Measurements from ENCODE around the gene SLC33A1. TPM values are rescaled to one million over a fixed set of nuclear protein-coding genes. Genes with fewer than 3 reads are reported as not detected.

The SLC33A1 gene
- total RNA-seq, 1 experiment from 2014 or later, result 27.2 TPM

DNA sequence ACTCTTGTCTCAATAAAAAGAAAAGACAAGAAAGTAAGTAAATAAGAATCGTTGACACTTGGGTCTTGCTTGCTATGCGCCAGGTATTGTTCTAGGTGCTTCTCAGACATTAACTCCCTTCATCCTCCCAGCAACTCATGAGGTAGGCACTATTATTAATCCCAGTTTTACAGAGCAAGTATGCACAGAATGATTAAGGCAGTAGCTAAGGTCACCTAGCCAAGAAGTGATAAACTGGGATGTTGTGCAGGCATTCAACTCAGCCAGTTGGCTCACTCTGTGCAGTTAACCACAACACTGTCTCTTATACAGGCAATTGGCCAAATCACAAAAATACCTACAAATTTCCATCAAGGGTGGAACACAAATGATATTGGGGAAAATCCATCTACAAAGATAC lies 46.4 kb downstream of the SLC33A1 start:
- ChIA-PET CTCF (no interaction called here), POLR2A (no interaction called here)
- no peak overlapping the region for H3K4me3 ChIP-seq (ENCODE audit: low read depth in 2 of 2, low read length in 2 of 2)
- in situ Hi-C loops (cut with HindIII; ENCODE audit: low pct_unique_long_range_greater_than_20kb, low sequenced_read_pairs), result no loop called here
- TF ChIP-seq POLR2AphosphoS5 (IDR thresholded peaks at IDR 0.05; ENCODE audit: low read depth, low read length) (no peak), TCF7L2 (IDR thresholded peaks at IDR 0.05; ENCODE audit: low read depth, low read length) (no peak), SIN3A (IDR thresholded peaks at IDR 0.05; ENCODE audit: borderline replicate concordance, insufficient read depth, low read depth, low read length) (no peak), CTCF (IDR thresholded peaks at IDR 0.05) (no peak), REST (IDR thresholded peaks at IDR 0.05; ENCODE audit: insufficient read depth in 1 of 2, low read depth in 2 of 2, low read length in 1 of 2) (no peak)
- no peak for ATAC-seq
- no peaks in the 10 kb centered on the region; the same call in 1 of the 2 replicates for H3K27me3 ChIP-seq (ENCODE audit: control insufficient read depth, insufficient read depth, low read length)
- H3K4me1 ChIP-seq (ENCODE audit: control insufficient read depth, insufficient read depth, low read length), result no peaks in the 10 kb centered on the region
- H3K27ac ChIP-seq (ENCODE audit: low read length), result no peak overlapping the region
- no peak for DNase-seq (ENCODE audit: low read depth, low spot score)
- no TSS peak for BruUV-seq (replicated peaks)
- no peaks in the 10 kb centered on the region for H3K9me3 ChIP-seq (ENCODE audit: control insufficient read depth, insufficient read depth, low read depth, low read length)
- intact Hi-C loops (cut with micrococcal nuclease; ENCODE audit: unreplicated experiment), result loop anchor here (5.0 to 10.0 kb wide), 2 partner anchors 44 to 147 kb away; partner anchors contain the start of gene SLC33A1
- H3K36me3 ChIP-seq (ENCODE audit: control insufficient read depth, insufficient read depth, low read length), result no peaks in the 10 kb centered on the region

GRCh38 chr3:155805802-155806618 lies 48.2 kb downstream of the SLC33A1 start, which contains the start of gene C3orf33:
Gene C3orf33, minus strand, starts transcription at chr3:155806278. Its CDS starts 26 bp downstream, at chr3:155806252.
- DNase-seq (ENCODE audit: low read depth, low spot score), result peak; percentile 39
- intact Hi-C loops (cut with micrococcal nuclease; ENCODE audit: unreplicated experiment) (loop anchor here (5.0 to 10.0 kb wide), 2 partner anchors 46 to 149 kb away; partner anchors contain the start of gene SLC33A1), in situ Hi-C loops (cut with HindIII; ENCODE audit: low pct_unique_long_range_greater_than_20kb, low sequenced_read_pairs) (no loop called here)
- H3K36me3 ChIP-seq (ENCODE audit: control insufficient read depth, insufficient read depth, low read length), result no peaks in the 10 kb centered on the region
- no TSS peak for BruUV-seq (replicated peaks)
- no peaks in the 10 kb centered on the region for H3K4me1 ChIP-seq (ENCODE audit: control insufficient read depth, insufficient read depth, low read length)
- no peaks in the 10 kb centered on the region; the same call in 1 of the 2 replicates for H3K27me3 ChIP-seq (ENCODE audit: control insufficient read depth, insufficient read depth, low read length)
- peak within 1 kb of the TSS; percentile 67 to 86 for H3K4me3 ChIP-seq (ENCODE audit: low read depth in 2 of 2, low read length in 2 of 2)
- peak; percentile 99 for ATAC-seq
- H3K27ac ChIP-seq (ENCODE audit: low read length), result peak within 1 kb of the TSS; percentile 76
- no peaks in the 10 kb centered on the region for H3K9me3 ChIP-seq (ENCODE audit: control insufficient read depth, insufficient read depth, low read depth, low read length)
- ChIA-PET CTCF (interaction anchor here (0.5 to 1.8 kb wide), 20 partner anchors 9 to 1390 kb away, joined by 3 to 12 read pairs (median 6); partner anchors contain the start of genes GMPS and SLC33A1), POLR2A (interaction anchor here (0.6 kb wide), 4 partner anchors 69 to 1341 kb away, joined by 3 to 4 read pairs (median 4); no protein-coding TSS in a partner anchor)
- peak; percentile 99 for TF ChIP-seq CTCF (IDR thresholded peaks at IDR 0.05)
- TF ChIP-seq REST (IDR thresholded peaks at IDR 0.05; ENCODE audit: insufficient read depth in 1 of 2, low read depth in 2 of 2, low read length in 1 of 2), result no peak
- no peak; the same call in 1 of the 2 replicates for TF ChIP-seq POLR2AphosphoS5 (IDR thresholded peaks at IDR 0.05; ENCODE audit: low read depth, low read length)
- TF ChIP-seq TCF7L2 (IDR thresholded peaks at IDR 0.05; ENCODE audit: low read depth, low read length), result no peak
- TF ChIP-seq SIN3A (IDR thresholded peaks at IDR 0.05; ENCODE audit: borderline replicate concordance, insufficient read depth, low read depth, low read length), result 0 out of 2 replicates have a peak, but pooled peaks have one; percentile 69
